Stimulated activated CD8-positive, alpha-beta memory T cell treated with anti-CD3 and anti-CD28 coated beads, Interleukin-12 subunit alpha, Interleukin-12 subunit beta, amount 100 ng/mL, for 24 hours (primary cell): Measurements from ENCODE around the gene THSD4.

Source experiments
- DNase-seq: peaks from one replicate; pipeline ENCODE4 v3.0.0-alpha.2; 2020; ENCODE audit errors: extremely low read depth

Gene THSD4

DNA sequence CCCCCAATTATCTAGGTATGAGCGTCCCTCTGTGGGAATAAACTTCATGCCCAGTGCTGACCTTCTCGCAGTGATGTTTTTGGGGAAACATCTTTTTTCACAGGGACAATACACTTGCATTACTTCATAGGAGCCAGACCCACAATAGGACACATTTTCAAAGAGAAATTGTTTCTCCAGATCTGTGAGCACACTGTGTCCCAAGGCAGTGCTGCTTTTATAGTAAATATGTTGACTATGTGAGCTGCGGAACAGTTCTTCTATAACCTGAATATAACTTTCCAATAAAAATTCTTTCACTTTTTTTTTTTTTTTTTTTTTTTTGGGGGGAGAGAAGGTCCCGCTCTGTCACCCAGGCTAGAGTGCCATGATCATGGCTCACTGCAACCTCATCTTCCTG lies 17.4 kb upstream of the THSD4 start:
- no peak for DNase-seq

DNA sequence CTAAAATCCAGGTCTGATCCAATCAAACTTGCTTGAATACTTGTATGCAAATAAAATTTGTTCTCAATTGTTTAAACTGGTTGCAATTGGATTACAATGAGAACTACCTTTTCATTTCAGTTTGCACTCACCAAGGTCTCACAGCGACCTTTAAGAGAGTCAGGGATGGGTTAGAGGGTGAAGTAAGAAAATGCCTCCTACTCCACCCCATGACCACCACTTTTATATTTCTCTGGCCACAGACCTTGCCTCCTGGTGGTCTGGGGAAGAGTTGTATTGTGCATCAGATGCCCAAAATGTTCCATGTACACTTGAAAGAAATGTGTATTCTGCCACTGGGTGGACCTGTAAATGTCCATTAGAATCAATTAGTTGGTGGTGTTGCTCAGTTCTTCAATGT lies 16.4 kb upstream of the THSD4 start:
- DNase-seq: no peak

DNA sequence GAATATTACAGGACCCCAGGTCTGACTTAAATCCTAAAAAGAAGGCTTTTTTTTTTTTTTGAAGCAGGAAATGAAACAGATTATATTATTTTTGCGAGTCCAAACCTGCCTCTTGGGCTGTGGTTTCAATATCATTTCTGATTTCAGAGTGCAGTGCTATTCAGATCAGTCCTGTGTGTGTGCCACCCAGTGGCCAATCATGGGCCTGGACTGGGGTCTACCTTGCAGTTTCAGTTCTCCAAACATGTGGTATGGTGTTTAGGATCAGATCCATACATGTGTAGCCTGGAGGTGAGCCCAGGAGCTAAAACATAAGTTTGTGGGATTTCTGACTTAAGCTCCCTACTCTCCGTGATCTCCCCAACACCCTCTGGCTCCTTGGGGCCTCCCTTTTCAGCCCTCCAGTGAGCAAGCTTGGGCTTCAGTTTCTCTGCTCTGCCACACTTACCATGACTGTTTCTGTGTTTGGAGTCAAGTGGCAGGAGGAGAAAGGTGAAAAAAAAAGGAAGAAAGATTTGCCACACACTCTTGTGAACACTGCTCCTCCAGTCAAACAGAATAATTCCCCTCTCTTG lies 12.1 kb upstream of the THSD4 start:
- no peak for DNase-seq

DNA sequence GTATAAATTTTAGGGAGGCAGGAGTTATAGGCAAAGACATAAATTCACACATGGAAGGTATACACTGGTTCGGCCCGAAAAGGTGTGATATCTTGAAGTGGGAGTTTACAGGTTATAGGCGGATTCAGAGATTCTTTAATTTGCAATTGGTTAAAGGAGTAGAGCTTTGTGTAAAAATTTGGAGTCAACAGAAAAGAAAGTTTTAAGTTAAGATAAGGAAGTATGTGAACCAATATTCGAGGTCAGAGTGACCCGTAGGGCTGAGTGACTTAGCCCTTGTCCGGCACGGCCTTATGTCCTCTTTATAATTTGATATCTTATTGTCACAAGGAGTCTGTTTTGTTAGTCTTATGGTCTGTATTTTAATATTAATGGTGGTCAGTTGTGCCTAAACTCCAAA lies 10.6 kb upstream of the THSD4 start:
- DNase-seq: no peak

DNA sequence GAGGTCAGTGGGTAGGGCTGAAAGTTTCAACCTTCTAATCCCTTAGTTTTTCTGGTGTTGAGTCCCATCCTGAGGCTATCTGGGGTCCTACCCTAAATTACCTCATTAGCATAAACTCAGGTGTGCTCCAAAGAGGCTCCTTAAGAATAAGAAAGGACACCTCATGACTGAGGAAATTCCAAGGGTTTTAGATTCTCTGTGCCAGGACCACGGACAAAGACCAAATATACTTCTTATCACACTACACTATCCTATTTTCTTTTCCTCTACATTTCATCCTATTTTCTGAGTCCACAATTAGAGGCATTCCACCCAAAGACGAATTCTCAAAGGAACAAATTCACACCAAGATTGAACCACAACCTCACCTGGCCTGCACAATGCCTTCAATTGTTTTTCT lies 9.8 kb upstream of the THSD4 start:
- DNase-seq: no peak

DNA sequence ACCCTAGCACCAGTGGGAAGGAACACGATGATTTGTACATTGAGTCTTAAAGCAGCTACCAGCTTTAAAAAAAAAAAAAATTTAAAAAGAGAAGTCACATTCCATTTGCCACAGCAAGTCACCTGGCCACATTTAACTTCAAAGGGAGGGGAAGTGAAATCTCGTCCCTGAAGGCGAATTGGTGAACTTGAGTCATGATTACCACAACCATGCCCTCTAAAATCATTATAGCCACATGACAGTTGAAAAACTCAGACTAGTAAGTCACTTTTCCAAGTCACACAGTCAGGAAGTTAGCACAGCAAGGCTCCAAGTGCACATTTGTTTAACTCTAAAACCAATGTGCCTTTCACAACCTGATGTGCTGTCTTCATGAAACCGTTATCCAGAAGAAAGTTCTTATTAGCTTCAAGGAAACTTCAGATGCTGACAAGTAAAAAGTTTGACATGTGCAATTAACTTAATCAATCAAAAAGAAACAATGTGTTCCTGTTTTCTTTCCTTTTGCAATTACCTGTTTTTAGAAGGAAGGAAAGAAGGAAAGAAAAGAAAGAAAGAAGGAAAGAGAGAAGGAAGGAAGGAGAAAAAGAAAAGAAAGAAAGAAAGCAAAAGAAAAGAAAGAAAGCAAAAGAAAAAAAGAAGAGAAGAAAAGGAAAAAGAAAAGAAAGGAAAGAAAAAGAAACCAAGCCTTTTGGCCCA lies 8.3 kb upstream of the THSD4 start:
- no peak for DNase-seq

DNA sequence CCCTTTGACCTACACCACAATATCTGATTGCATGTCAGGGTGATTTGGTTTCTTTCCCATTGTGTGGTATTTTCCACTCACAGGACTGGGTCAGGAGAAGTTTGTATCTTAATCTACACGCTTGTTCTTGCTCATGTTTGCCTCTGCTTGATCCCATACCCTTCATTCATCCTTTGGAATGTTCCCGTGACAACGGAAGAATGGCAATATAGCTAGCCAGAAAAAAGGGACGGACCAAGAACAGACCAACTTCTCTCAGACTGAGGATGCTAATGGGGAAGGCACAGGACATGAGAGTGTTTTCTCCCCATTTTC lies 7.8 kb upstream of the THSD4 start:
- no peak for DNase-seq

DNA sequence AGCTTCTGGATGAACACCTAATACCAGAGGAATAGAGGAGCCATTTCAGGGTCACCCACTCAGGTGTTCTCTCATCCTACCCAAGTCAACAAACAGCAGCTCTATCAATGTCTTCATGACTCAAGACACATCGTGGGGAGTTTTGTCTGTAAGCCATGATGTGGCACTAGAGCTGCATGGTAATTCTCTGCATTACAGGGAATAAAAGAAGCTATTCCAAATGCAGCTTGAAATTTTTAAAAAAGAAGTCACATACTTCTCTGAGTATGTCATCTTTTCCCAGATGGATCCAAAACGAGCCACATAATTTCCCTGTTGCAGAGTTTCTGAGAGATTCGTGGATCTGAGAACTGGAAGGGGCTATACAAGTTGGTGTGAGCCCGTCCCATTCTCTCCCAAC lies 6.1 kb upstream of the THSD4 start:
- DNase-seq: no peak

DNA sequence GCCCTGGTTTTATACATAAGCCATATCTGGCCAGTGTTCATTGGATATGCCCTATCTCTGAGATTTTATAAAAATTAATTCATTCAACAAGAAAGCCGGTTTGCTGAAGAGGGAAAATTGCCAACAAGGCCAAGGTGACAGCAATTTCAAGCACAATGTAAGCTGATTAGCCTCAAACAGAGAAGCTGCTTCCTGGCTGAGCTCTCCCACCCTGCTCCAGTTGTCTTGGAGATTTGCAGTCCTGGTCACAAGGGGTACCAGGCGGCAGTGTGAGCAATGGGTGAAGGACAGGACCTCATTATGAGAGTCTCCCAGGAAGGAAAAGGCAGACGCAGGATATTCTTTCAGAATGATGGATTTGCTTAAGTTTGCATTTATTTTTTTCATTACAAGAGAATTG lies 5.4 kb upstream of the THSD4 start:
- DNase-seq: no peak

DNA sequence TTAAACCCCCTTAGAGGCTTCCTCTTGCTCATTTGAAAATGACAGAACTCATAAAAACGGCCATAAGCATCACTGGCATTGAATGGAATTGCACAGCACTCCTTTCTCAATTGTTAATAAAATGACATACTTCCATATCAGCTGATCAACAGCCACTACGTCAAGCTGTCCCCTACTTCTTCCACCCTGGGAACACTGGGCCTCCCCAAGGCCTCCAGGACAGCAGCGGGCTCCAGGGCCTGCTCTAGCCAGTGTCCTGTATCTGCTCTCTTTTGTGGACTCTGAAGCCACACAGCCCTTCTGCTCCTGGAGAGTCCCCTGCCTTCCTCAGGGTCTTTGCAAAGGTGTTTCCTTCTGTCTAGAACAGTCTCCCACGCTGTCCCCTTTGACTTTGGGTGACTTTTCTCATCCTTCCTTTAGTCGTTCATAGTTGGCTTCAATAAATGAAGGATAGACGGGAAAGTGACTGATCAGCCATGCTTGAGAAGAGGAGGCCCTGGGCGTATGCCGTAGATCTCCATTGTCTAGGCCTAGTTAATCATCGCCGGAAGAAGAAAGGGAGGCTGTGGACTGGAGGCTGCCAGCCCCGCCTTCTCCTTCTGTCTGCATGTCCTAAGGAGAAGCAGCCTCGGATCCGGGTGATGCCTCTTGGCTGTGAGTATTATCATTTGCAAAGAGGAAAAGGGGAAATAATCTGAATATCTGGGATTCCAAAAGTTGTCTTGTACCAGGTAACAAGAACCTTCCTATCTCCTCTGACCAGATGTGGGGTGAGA lies 4.7 kb upstream of the THSD4 start:
- DNase-seq: no peak

DNA sequence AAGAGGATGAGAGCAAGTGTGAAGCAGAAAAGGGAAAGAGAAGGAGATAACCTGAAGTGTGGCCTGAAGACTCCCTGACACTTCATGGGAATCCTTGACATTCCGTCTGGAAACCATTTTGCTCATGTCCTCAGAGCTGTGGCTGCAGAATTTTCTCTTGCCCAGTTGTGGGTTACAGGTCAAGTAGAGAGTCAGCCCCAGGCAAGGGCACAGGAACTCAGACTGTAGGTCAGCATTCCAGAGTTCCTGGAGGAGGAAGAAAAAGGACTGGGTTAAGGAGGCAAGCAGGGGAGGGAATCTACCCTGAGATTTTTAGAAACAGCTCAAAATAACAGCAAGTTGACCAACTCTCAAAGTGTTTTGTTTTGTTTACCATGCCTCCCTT lies 4.1 kb upstream of the THSD4 start:
- DNase-seq: no peak

DNA sequence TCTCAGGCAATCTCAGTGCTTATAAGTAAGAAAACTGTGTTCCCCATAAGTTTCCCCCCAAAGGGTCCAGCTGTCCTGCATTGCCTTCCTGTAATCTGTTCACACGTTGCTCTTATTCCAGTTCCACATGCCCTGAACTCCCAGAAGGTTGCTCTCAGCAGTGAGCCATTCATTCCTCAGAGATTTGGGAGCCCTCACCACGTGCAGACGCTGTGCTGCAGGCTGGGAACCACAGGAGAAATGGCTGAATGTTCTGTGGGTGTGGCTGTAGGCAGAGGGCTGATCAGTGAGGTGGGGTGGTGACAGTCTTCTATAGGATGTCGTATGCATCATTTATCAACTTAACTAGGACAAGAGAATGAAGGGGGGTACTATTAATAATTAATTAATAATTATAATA lies 3.3 kb upstream of the THSD4 start:
- no peak for DNase-seq

DNA sequence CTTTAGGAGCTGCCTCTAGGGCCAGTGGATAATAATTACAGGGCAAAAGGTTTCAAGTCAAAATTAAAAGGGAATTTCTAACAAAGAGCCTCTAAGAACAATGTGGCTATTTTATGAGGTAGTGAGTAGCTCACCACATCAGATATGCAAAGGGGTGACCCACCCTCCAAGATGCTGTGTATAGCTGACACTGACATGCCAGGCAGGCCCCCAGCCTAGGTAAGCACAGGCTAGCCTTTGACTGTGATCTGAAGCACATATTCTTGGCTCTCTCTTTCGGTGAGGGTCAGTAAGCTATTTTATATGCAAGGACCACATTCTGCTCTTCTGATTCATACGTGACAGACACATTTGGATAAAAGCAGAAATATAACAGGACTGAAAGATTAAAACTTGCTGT lies 2.8 kb upstream of the THSD4 start:
- DNase-seq: no peak

DNA sequence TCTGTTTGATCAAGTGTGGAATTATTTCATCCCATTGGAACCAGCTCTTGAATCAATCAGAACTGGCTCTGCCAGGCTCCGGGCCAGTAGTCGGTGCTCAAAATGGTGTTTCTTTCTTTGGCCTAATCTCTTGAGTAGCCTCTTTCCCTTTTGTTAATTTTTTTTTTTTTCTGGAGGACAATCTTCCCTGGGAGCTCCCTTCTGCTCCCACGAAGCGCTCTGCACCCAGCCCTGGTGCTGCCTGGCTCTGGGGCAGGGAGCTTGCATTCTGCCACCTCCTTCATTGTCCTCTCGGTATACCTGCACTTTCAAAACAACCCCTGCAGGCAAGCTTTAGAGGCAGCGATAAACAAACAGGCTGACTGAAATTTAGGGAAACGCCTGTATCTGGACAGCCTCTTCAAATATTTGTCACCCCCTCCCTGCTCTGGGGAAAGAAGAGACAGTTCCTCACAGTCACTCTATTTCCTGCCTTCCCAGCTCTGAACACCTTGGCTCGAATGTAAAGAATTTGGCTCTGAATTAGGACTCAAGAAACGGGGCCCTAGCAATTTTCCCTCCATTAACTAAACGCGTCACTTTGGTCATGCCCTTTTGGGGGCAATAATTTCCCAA lies 1.1 kb upstream of the THSD4 start:
- no peak for DNase-seq

DNA sequence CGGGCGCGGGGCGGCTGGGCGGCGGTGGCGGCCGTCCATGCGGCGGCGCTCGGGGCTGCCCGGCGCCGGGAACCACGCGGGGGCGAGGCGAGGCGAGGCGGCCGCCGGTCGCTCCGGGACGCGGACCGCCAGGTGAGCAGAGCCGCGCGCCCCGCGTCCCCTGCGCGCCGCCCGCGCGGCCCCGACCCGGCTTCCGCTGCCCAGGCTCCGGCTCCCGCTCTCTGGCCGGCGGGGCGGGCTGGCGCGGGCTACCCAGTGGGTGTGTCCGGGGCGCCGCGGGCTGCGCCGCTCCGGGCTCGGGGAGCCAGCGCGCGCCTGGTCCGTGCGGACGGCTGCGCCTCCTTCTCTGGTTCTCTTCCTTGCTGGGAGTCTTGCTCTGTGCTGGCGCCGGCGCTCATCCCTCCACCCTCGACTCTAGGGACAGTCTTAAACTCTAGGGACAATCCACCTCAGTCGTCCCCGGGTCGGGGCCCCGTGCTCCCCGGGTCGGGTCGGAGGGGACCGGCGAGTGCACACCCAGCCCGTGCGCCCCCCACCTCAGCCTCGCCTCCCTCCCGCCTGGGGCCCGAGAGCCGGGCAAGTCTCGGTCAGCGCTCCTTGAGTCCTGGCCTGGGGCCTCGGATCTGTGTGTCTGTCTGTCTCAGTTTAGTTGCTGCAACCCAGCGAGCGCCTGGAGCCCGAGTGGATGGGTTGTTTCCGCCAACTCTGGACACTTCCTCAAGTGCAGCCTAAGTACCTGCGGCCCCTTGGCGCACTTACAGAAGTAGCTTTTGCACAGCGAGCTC lies 488 bp downstream of the THSD4 start:
- DNase-seq: no peak

DNA sequence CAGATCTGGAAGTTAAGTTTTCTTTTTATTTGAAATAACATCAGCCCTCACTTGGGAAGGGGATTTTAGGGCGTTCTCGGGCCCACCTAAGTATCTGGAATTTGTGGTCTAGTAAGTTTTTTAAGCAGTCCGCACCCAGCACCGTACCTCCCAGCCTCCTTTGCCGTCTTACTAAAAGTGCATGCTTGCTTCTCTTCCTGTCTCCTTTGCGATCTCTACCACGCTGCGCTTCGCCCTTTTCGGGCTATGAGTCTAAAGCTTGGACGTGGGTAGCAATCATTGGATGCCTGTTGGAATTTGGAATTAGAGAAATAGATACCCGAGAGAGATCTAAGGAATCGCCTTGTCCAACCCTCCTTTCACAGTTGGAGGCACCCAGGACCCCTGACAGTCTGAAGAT lies 1.1 kb downstream of the THSD4 start:
- no peak for DNase-seq

DNA sequence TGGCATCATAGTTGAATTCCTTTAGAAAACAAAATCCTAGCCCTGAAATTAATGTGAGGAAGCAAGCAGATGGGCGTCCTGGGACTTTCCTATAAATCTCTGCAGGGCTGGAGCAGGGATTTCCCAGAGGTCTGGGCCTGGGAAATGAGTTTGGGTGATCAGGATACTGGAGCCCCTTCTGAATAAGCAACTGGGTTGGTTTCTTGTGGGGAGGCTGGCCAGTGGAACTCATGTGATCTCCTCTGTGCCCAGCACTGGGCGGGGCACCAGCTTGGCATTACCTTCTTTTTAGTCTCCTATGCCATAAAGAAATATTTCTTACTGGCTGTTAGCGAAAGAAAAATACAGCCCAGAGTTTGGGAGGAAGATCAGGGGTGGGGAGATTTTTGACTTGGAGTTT lies 1.7 kb downstream of the THSD4 start:
- no peak for DNase-seq

DNA sequence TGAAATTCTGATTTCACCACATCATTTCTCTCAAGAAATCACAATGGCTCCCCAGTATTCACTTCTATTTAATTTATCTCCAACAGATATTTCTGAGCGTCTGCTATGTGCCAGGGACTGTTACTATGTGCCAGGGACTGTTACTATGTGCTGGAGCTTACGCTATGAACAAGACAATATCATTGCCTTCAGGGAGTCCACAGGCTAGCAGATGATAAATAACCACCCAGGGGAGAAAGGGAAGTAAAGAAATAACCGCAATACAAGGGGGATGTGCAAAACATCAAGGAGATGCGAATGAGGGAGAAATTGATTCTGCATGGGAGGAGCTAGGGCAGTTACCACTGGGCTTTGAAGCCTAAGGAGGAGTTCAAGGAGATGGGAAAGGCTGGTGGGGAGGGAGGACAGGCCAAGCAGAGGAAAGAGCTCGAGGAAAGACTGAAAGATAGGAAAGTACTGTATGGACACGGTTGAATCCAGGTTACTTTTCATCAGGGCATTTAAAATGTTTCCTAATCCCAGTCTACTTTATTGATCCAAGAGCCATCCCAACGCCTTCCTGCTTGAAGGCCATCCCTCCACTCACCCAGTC lies 2.5 kb downstream of the THSD4 start:
- DNase-seq: no peak

DNA sequence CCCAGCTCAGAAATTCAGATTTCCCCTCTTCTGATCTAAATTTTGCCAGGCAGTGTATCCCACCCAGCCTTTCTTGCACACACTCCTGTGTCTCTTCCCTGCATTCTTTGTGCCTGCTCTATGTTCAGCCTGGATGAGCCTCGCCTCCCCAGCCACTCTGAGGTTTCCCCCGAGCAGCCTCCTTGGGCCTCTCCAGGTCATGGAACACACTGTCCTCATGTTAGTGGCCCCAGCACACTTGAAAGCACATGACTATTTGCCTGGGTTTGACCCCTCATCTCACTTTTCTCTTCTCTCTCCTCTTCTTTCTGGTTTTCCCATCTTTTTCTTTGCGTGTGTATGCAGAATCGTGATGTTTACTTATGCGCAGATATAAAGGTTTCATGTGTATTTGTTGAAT lies 3.1 kb downstream of the THSD4 start:
- no peak for DNase-seq

DNA sequence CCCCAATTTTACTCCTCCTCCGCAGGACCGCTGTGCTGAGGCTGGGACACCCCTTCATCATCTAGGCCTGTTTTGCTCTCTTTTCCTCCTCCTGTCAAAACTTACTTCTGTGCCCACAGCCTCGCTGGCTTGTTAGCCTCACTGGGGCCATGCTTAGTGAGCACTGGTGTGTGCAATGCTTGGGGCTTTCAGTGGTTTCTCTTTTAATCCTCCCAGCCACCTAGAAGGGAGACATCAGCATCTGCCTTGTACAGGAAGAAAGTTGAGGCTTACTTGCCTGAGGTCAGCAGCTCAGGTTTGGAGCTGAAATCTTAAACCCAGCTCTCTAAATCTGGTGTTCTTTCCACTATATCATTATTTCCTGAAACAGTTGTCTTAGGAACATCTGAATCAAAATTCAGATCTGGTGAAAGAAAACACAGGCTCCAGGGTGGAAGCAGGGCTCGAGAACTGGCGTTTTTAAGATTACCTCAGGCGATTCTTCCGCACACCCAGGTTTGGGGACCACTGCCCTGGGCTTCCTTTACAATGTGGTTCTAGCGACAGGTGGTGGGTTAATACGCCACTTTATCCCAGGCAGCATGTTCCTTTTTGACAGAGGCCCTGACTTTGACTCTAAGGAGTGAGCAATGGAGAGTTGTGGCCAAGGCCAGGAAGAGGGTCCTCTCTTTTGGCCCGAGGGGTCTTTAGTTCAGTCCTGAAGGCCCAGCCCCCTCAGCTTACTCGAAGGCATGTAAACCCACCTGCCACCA lies 3.8 kb downstream of the THSD4 start:
- no peak for DNase-seq

DNA sequence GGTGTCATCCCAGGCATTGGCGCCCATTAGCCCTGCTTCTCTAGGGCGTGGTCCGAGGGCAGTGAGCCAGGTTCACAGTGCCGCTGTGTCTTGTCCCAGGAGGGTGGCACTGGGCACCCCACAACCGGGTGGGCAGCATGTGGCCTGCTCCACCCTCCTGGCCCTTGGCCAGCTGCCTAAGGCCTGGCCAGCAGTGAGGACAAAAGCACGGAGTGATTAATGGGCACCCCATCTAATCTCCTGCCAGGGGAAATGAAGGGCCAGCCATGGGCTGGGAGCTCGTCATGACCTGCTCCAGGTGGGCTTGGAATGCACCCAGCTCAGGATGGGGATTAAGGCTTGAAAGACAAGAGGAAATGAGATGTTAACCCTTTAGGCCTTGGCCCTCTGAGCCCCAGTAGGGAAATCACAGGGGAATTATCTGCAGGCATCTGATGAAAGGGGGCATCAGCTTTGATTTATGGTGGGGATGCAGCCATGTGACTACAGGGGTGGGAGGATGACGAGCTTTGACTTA lies 5.2 kb downstream of the THSD4 start:
- DNase-seq: no peak
